Osteoblast (primary cell): ENCODE data around the gene BMPR1B. TPM values are rescaled to one million over a fixed set of nuclear protein-coding genes. Genes with fewer than 3 reads are reported as not detected.

Experiments used
- DNase-seq: peaks from one replicate; pipeline ENCODE4 v3.0.0; 2011; ENCODE audit warnings: low spot score, mixed read lengths; ENCODE audit not compliant: insufficient read length; ENCODE audit errors: missing footprints
- H2AFZ ChIP-seq: 2 replicates; pipeline ENCODE4 v1.6.0; 2011; ENCODE audit warnings: mild to moderate bottlenecking, low read length
- H3K27ac ChIP-seq: 2 replicates; pipeline ENCODE4 v1.5.1; 2011; ENCODE audit warnings: mild to moderate bottlenecking, low read depth, low read length, moderate library complexity
- H3K27me3 ChIP-seq: 2 replicates; pipeline ENCODE4 v1.6.0; 2012; ENCODE audit warnings: mild to moderate bottlenecking, control low read depth, inconsistent platforms, low read length, moderate library complexity; ENCODE audit not compliant: insufficient read depth
- H3K36me3 ChIP-seq: 2 replicates; pipeline ENCODE4 v1.5.1; 2011; ENCODE audit warnings: mild to moderate bottlenecking, low read length, control low read depth, moderate library complexity; ENCODE audit not compliant: insufficient read depth
- H3K4me1 ChIP-seq: 2 replicates; pipeline ENCODE4 v1.5.1; 2011; ENCODE audit warnings: mild to moderate bottlenecking, low read length, control low read depth, moderate library complexity; ENCODE audit not compliant: insufficient read depth
- H3K4me2 ChIP-seq: 2 replicates; pipeline ENCODE4 v1.6.0; 2011; ENCODE audit warnings: mild to moderate bottlenecking, low read length; ENCODE audit not compliant: insufficient read depth
- H3K4me3 ChIP-seq: fragments of 200-600 bp; sonication (generic); 3 replicates; pipeline ENCODE4 v1.5.1; 2012; ENCODE audit warnings: mild to moderate bottlenecking, low read length, inconsistent platforms; ENCODE audit not compliant: insufficient read depth
- H3K79me2 ChIP-seq: 2 replicates; pipeline ENCODE4 v1.6.0; 2012; ENCODE audit warnings: mild to moderate bottlenecking, low read length, control low read depth, inconsistent platforms; ENCODE audit not compliant: insufficient read depth
- H3K9me3 ChIP-seq: 2 replicates; pipeline ENCODE4 v1.5.1; 2011; ENCODE audit warnings: low read depth, low read length, control low read depth
- H4K20me1 ChIP-seq: 2 replicates; pipeline ENCODE4 v1.6.0; 2012; ENCODE audit warnings: mild to moderate bottlenecking, low read length, control low read depth; ENCODE audit not compliant: insufficient read depth
- CTCF ChIP-seq: IDR thresholded peaks from 2 replicates; pipeline ENCODE4 v1.5.1; 2011; ENCODE audit warnings: mild to moderate bottlenecking, low read depth, low read length, moderate library complexity; ENCODE audit errors: extremely low read depth
- total RNA-seq: library from RNA; depleted of rRNA; stranded (reverse); fragments of >200 nt; gene quantifications from 2 replicates; pipeline ENCODE4 v1.2.3, GENCODE V29; 2012

The BMPR1B gene
- total RNA-seq, 1 donor, result 2.5 TPM

- no peaks in the 10 kb centered on the region for H3K27me3 ChIP-seq
- no peak overlapping the region for H2AFZ ChIP-seq
- no peaks in the 10 kb centered on the region for H3K79me2 ChIP-seq
- H3K27ac ChIP-seq, result no peak overlapping the region
- no peak for DNase-seq
- no peak overlapping the region for H3K4me2 ChIP-seq
- no peak for TF ChIP-seq CTCF
- H3K4me1 ChIP-seq, result no peaks in the 10 kb centered on the region
- no peaks in the 10 kb centered on the region for H3K9me3 ChIP-seq
- H3K4me3 ChIP-seq, result no peak overlapping the region
- H4K20me1 ChIP-seq, result no peaks in the 10 kb centered on the region
- H3K36me3 ChIP-seq, result no peaks in the 10 kb centered on the region
These were observed 203.0 kb downstream of the BMPR1B start for GRCh38 chr4:94960708-94961107.

- Histone ChIP-seq H2AFZ (no peak overlapping the region), H3K4me2 (no peak overlapping the region)
- TF ChIP-seq CTCF, result no peak
These were observed 203.7 kb downstream of the BMPR1B start for GRCh38 chr4:94961420-94961819.

GRCh38 chr4:94962484-94962883, 204.7 kb downstream of the BMPR1B start:
- Histone ChIP-seq H3K4me1 (no peaks in the 10 kb centered on the region), H3K4me2 (no peak overlapping the region), H2AFZ (no peak overlapping the region), H3K9me3 (no peaks in the 10 kb centered on the region), H3K27me3 (no peaks in the 10 kb centered on the region), H4K20me1 (no peaks in the 10 kb centered on the region), H3K36me3 (no peaks in the 10 kb centered on the region), H3K79me2 (no peaks in the 10 kb centered on the region), H3K27ac (no peak overlapping the region), H3K4me3 (no peak overlapping the region)
- TF ChIP-seq CTCF, result no peak
- DNase-seq, result no peak

More at GRCh38 chr4:94961420-94961819, 203.7 kb downstream of the BMPR1B start:
- Histone ChIP-seq H3K36me3 (no peaks in the 10 kb centered on the region), H3K4me1 (no peaks in the 10 kb centered on the region), H3K27ac (no peak overlapping the region), H4K20me1 (no peaks in the 10 kb centered on the region), H3K79me2 (no peaks in the 10 kb centered on the region), H3K9me3 (no peaks in the 10 kb centered on the region), H3K27me3 (no peaks in the 10 kb centered on the region), H3K4me3 (no peak overlapping the region)
- no peak for DNase-seq

GRCh38 chr4:94965852-94966251, 208.1 kb downstream of the BMPR1B start:
- no peak overlapping the region for H2AFZ ChIP-seq
- H3K4me1 ChIP-seq, result no peaks in the 10 kb centered on the region
- no peak overlapping the region for H3K27ac ChIP-seq
- H3K36me3 ChIP-seq, result no peaks in the 10 kb centered on the region
- no peaks in the 10 kb centered on the region for H3K79me2 ChIP-seq
- H4K20me1 ChIP-seq, result no peaks in the 10 kb centered on the region
- no peaks in the 10 kb centered on the region for H3K9me3 ChIP-seq
- H3K4me2 ChIP-seq, result no peak overlapping the region
- H3K4me3 ChIP-seq, result no peak overlapping the region
- no peak for DNase-seq
- H3K27me3 ChIP-seq, result no peaks in the 10 kb centered on the region
- TF ChIP-seq CTCF, result no peak
